K562 (cell line): ENCODE measurements around the gene ZNF785. TPM values are rescaled to one million over a fixed set of nuclear protein-coding genes. Genes with fewer than 3 reads are reported as not detected.

Experiments used
- CBX8 ChIP-seq: fragments of 200-600 bp; sonication (generic); IDR thresholded peaks from 2 replicates; pipeline ENCODE4 v1.6.1; 2012; ENCODE audit warnings: borderline replicate concordance, mixed run types, low read depth, mild to moderate bottlenecking, moderate library complexity, mixed read lengths, low read length, control low read depth, inconsistent platforms; ENCODE audit not compliant: poor library complexity, severe bottlenecking; ENCODE audit errors: extremely low read depth
- CHD4 ChIP-seq: fragments of 200-600 bp; sonication (generic); IDR thresholded peaks from 3 replicates; pipeline ENCODE4 v1.6.1; 2012; ENCODE audit warnings: low read depth, mild to moderate bottlenecking, mixed read lengths, low read length, inconsistent platforms; ENCODE audit not compliant: insufficient read depth, insufficient replicate concordance, poor library complexity, severe bottlenecking
- ELF2 ChIP-seq: fragments of 250-450 bp; sonication (Bioruptor Pico); IDR thresholded peaks from 2 replicates; pipeline ENCODE4 v1.5.0; 2021; ENCODE audit warnings: mild to moderate bottlenecking
- GABPA ChIP-seq: fragments of 200-800 bp; sonication (Bioruptor generic); conservative IDR thresholded peaks from 2 replicates; pipeline ENCODE4 v1.6.1; 2016; ENCODE audit warnings: low read depth, missing genetic modification characterization, missing compliant biosample characterization
- IRF2 ChIP-seq: sonication (generic); formaldehyde crosslinking; IDR thresholded peaks from 2 replicates; pipeline ENCODE4 v1.8.1; 2022; ENCODE audit warnings: mild to moderate bottlenecking, missing genetic modification reagents
- KLF6 ChIP-seq: fragments of 250-450 bp; sonication (Bioruptor Pico); IDR thresholded peaks from 2 replicates; pipeline ENCODE4 v1.4.0; 2020; ENCODE audit warnings: mild to moderate bottlenecking, moderate library complexity, borderline replicate concordance
- MTA1 ChIP-seq: fragments of 450-650 bp; IDR thresholded peaks from 2 replicates; pipeline ENCODE4 v1.6.1; 2017; ENCODE audit warnings: borderline replicate concordance
- NBN ChIP-seq: fragments of 450-650 bp; IDR thresholded peaks from 2 replicates; pipeline ENCODE4 v1.6.1; 2016; ENCODE audit warnings: low read depth, mild to moderate bottlenecking
- NEUROD1 ChIP-seq: fragments of 150-350 bp; IDR thresholded peaks from 2 replicates; pipeline ENCODE4 v1.6.1; 2014; ENCODE audit warnings: borderline replicate concordance, low read length, low read depth; ENCODE audit not compliant: partially characterized antibody
- NFXL1 ChIP-seq: fragments of 450-650 bp; formaldehyde crosslinking; IDR thresholded peaks from 2 replicates; pipeline ENCODE4 v1.4.0; 2021; ENCODE audit warnings: mild to moderate bottlenecking
- RBM17 ChIP-seq: fragments of 200-400 bp; formaldehyde crosslinking; IDR thresholded peaks from 2 replicates; pipeline ENCODE4 v1.6.1; 2017; ENCODE audit warnings: low read depth, mild to moderate bottlenecking, low read length, borderline replicate concordance
- RUNX1 ChIP-seq: sonication (generic); IDR thresholded peaks from 2 replicates; pipeline ENCODE4 v1.6.1; 2016; ENCODE audit warnings: antibody characterized with exemption, low read depth
- THRA ChIP-seq: fragments of 450-650 bp; IDR thresholded peaks from 2 replicates; pipeline ENCODE4 v1.6.1; 2017; ENCODE audit warnings: mild to moderate bottlenecking, moderate library complexity
- WHSC1 ChIP-seq: IDR thresholded peaks from one replicate; pipeline ENCODE4 v1.6.1; 2012; ENCODE audit warnings: low read length, control low read depth, inconsistent platforms
- ZBTB1 ChIP-seq: sonication (generic); formaldehyde crosslinking; IDR thresholded peaks from 2 replicates; pipeline ENCODE4 v1.8.1; 2023; ENCODE audit warnings: missing genetic modification reagents, low read depth, mild to moderate bottlenecking, borderline replicate concordance
- ZFX ChIP-seq: sonication (generic); formaldehyde crosslinking; IDR thresholded peaks from 2 replicates; pipeline ENCODE4 v1.8.0; 2022; ENCODE audit warnings: mild to moderate bottlenecking, missing genetic modification reagents, moderate library complexity
- ZNF165 ChIP-seq: fragments of 250-450 bp; sonication (Bioruptor Pico); IDR thresholded peaks from 2 replicates; pipeline ENCODE4 v1.4.0; 2020; ENCODE audit warnings: borderline replicate concordance
- ZNF239 ChIP-seq: fragments of 250-450 bp; sonication (Bioruptor Pico); IDR thresholded peaks from 2 replicates; pipeline ENCODE4 v1.4.0; 2020; ENCODE audit warnings: mild to moderate bottlenecking
- ZNF436 ChIP-seq: fragments of 250-450, 450-650 bp; sonication (Bioruptor Pico); formaldehyde crosslinking; IDR thresholded peaks from 2 replicates; pipeline ENCODE4 v1.7.0; 2020; ENCODE audit warnings: mild to moderate bottlenecking
- ZNF699 ChIP-seq: fragments of 250-450 bp; sonication (Bioruptor Pico); IDR thresholded peaks from 2 replicates; pipeline ENCODE4 v1.8.0; 2021; ENCODE audit warnings: mild to moderate bottlenecking, moderate library complexity; ENCODE audit not compliant: insufficient replicate concordance
- ZNF780A ChIP-seq: fragments of 250-450 bp; sonication (Bioruptor Pico); IDR thresholded peaks from 2 replicates; pipeline ENCODE4 v1.5.0; 2021; ENCODE audit warnings: mild to moderate bottlenecking
- polyA plus RNA-seq, 8 experiments: library from polyadenylated mRNA; depleted of rRNA in 4 of 8; stranded (reverse) in 5 of 8; unstranded in 3 of 8; fragments of >200 nt; fragmentation: Nextera tagmentation in 2 of 8; fragmentation: Illumina TruSeq in 1 of 8; extraction: Ambion mirVana in 2 of 8; extraction: Trizol in 1 of 8; gene quantifications; 2 replicates each; pipeline versions ENCODE4 v1.2.1 to v1.2.3, GENCODE V29; 2011 to 2014; ENCODE audit warnings: inconsistent platforms in 1 of 8, missing spikeins in 1 of 8
- total RNA-seq, 7 experiments: library from RNA; depleted of rRNA in 6 of 7; stranded (reverse); fragments of >200 nt in 6 of 7; fragmentation: Illumina TruSeq in 2 of 7; extraction: Trizol in 2 of 7; gene quantifications; 2 replicates each; pipeline versions ENCODE4 v1.2.1 to v1.2.3, GENCODE V29; 2011 to 2021; ENCODE audit warnings: low replicate concordance in 1 of 7
- TF ChIP-seq, protein P1 (sequence below): fragments of 450-650 bp; IDR thresholded peaks from 2 replicates; pipeline ENCODE4 v1.6.1; 2016; ENCODE audit warnings: low read depth, mild to moderate bottlenecking, moderate library complexity
- TF ChIP-seq, protein P2 (sequence below): fragments of 250-450 bp; sonication (Bioruptor Pico); IDR thresholded peaks from 2 replicates; pipeline ENCODE4 v1.4.0; 2020; ENCODE audit warnings: mild to moderate bottlenecking

ZNF785 gene
- total and polyA plus RNA-seq, 9 of the 15 experiments (the other 6 are each of a cell fraction or from before 2014, with no cell fraction given): 0.64 to 11.0 (median 6.4) TPM

- TF ChIP-seq, protein P1, sequence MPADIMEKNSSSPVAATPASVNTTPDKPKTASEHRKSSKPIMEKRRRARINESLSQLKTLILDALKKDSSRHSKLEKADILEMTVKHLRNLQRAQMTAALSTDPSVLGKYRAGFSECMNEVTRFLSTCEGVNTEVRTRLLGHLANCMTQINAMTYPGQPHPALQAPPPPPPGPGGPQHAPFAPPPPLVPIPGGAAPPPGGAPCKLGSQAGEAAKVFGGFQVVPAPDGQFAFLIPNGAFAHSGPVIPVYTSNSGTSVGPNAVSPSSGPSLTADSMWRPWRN: no peak
- TF ChIP-seq RBM17: no peak
- no peak; the same call in 1 of the 2 replicates for TF ChIP-seq MTA1
- TF ChIP-seq ZNF699: no peak
- TF ChIP-seq NFXL1 (CRISPR knock-in tag): no peak
- no peak for TF ChIP-seq ZNF780A (CRISPR knock-in tag)
- TF ChIP-seq ZBTB1 (CRISPR knock-in tag): peak; percentile 58; the same call in 1 of the 2 replicates
- TF ChIP-seq, protein P2, sequence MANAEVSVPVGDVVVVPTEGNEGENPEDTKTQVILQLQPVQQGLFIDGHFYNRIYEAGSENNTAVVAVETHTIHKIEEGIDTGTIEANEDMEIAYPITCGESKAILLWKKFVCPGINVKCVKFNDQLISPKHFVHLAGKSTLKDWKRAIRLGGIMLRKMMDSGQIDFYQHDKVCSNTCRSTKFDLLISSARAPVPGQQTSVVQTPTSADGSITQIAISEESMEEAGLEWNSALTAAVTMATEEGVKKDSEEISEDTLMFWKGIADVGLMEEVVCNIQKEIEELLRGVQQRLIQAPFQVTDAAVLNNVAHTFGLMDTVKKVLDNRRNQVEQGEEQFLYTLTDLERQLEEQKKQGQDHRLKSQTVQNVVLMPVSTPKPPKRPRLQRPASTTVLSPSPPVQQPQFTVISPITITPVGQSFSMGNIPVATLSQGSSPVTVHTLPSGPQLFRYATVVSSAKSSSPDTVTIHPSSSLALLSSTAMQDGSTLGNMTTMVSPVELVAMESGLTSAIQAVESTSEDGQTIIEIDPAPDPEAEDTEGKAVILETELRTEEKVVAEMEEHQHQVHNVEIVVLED: 0 out of 2 replicates have a peak, but pooled peaks have one; percentile 64
- TF ChIP-seq RUNX1: no peak
- 0 out of 2 replicates have a peak, but pooled peaks have one; percentile 20 for TF ChIP-seq ZNF165 (CRISPR knock-in tag)
- no peak for TF ChIP-seq IRF2
- peak; percentile 65; the same call in 1 of the 2 replicates for TF ChIP-seq NBN
- peak; percentile 82 for TF ChIP-seq GABPA (tag)
- peak; percentile 96 for TF ChIP-seq ZFX (CRISPR knock-in tag)
- TF ChIP-seq WHSC1: no peak
- peak; percentile 44 for TF ChIP-seq ZNF239 (CRISPR knock-in tag)
- no peak for TF ChIP-seq CBX8
- 0 out of 2 replicates have a peak, but pooled peaks have one; percentile 51 for TF ChIP-seq ELF2 (CRISPR knock-in tag)
- no peak for TF ChIP-seq CHD4
- no peak for TF ChIP-seq ZNF436 (CRISPR knock-in tag)
- TF ChIP-seq KLF6: peak; percentile 80; the same call in 1 of the 2 replicates
- TF ChIP-seq NEUROD1: peak; percentile 93
- TF ChIP-seq THRA: no peak
Measured at GRCh38 chr16:30585400-30586191, at the start of gene ZNF785 (continued).
